ENCODE results near the gene MCM6. TPM values are rescaled to one million over a fixed set of nuclear protein-coding genes. Genes with fewer than 3 reads are reported as not detected.

Gene MCM6
- total and polyA plus RNA-seq, 2 donors from 2014 or later, result 10.1 to 11.9 TPM

GRCh38 chr2:135792401-135793150 is 83.7 kb downstream of the MCM6 start:
- Histone ChIP-seq H3K27ac (ENCODE audit: low read depth in 2 of 2, low read length in 2 of 2) (no peak overlapping the region), H3K4me3 (ENCODE audit: low read length in 3 of 3) (no peak overlapping the region), H3K9ac (ENCODE audit: low read length in 3 of 3) (no peak overlapping the region), H3K4me1 (ENCODE audit: control insufficient read depth in 2 of 3, insufficient read depth in 2 of 3, low read depth in 1 of 3, low read length in 3 of 3) (no peaks in the 10 kb centered on the region), H3K27me3 (ENCODE audit: control insufficient read depth, insufficient read depth, low read length) (no peaks in the 10 kb centered on the region), H3K36me3 (ENCODE audit: control insufficient read depth in 2 of 3, insufficient read depth in 3 of 3, low read length in 3 of 3) (no peaks in the 10 kb centered on the region), H3K9me3 (ENCODE audit: control insufficient read depth in 2 of 3, insufficient read depth in 1 of 3, low read length in 3 of 3) (no peaks in the 10 kb centered on the region)
- DNase-seq, result no peak
- TF ChIP-seq CTCF (IDR thresholded peaks at IDR 0.05; ENCODE audit: borderline replicate concordance, extremely low read depth, insufficient read depth), result no peak
- FAIRE-seq, result no peak
- intact Hi-C loops (cut with DNase I), result no loop called here

- no peaks in the 10 kb centered on the region for H3K9me3 ChIP-seq (ENCODE audit: control insufficient read depth in 2 of 3, insufficient read depth in 1 of 3, low read length in 3 of 3)
- peaks cover 0 to 4% (median 0%) of the 10 kb centered on the region in 3 donors for H3K36me3 ChIP-seq (ENCODE audit: control insufficient read depth in 2 of 3, insufficient read depth in 3 of 3, low read length in 3 of 3)
- TF ChIP-seq CTCF (IDR thresholded peaks at IDR 0.05; ENCODE audit: borderline replicate concordance, extremely low read depth, insufficient read depth), result no peak
- H3K9ac ChIP-seq (ENCODE audit: low read length in 3 of 3), result no peak overlapping the region
- FAIRE-seq, result no peak
- no peak overlapping the region for H3K4me3 ChIP-seq (ENCODE audit: low read length in 3 of 3)
- H3K27me3 ChIP-seq (ENCODE audit: control insufficient read depth, insufficient read depth, low read length), result no peaks in the 10 kb centered on the region
- no peak overlapping the region for H3K27ac ChIP-seq (ENCODE audit: low read depth in 2 of 2, low read length in 2 of 2)
- no peak for DNase-seq
- H3K4me1 ChIP-seq (ENCODE audit: control insufficient read depth in 2 of 3, insufficient read depth in 2 of 3, low read depth in 1 of 3, low read length in 3 of 3), result no peaks in the 10 kb centered on the region
- intact Hi-C loops (cut with DNase I), result no loop called here
Observed at GRCh38 chr2:135791418-135792190, 84.6 kb downstream of the MCM6 start.

GRCh38 chr2:135790423-135790822 is 85.8 kb downstream of the MCM6 start:
- Histone ChIP-seq H3K36me3 (ENCODE audit: control insufficient read depth in 2 of 3, insufficient read depth in 3 of 3, low read length in 3 of 3) (peaks cover 0 to 4% (median under 1%) of the 10 kb centered on the region in 3 donors), H3K4me3 (ENCODE audit: low read length in 3 of 3) (no peak overlapping the region), H3K27ac (ENCODE audit: low read depth in 2 of 2, low read length in 2 of 2) (no peak overlapping the region), H3K27me3 (ENCODE audit: control insufficient read depth, insufficient read depth, low read length) (no peaks in the 10 kb centered on the region), H3K4me1 (ENCODE audit: control insufficient read depth in 2 of 3, insufficient read depth in 2 of 3, low read depth in 1 of 3, low read length in 3 of 3) (no peaks in the 10 kb centered on the region), H3K9ac (ENCODE audit: low read length in 3 of 3) (no peak overlapping the region), H3K9me3 (ENCODE audit: control insufficient read depth in 2 of 3, insufficient read depth in 1 of 3, low read length in 3 of 3) (no peaks in the 10 kb centered on the region)
- intact Hi-C loops (cut with DNase I), result no loop called here
- no peak for TF ChIP-seq CTCF (IDR thresholded peaks at IDR 0.05; ENCODE audit: borderline replicate concordance, extremely low read depth, insufficient read depth)
- FAIRE-seq (no peak), DNase-seq (no peak)

Other genes starting within 250 kb of the MCM6 start
- gene UBXN4, start 134.6 kb downstream of the MCM6 start, total RNA-seq, result 96.8 TPM
- gene UBXN4, start 134.6 kb downstream of the MCM6 start, polyA plus RNA-seq (ENCODE audit: insufficient read depth, low read depth, low replicate concordance), result 33.0 TPM
- gene LCT, start 39.3 kb downstream of the MCM6 start, total RNA-seq, result not detected
- 0.19 TPM for gene LCT, start 39.3 kb downstream of the MCM6 start, polyA plus RNA-seq (ENCODE audit: insufficient read depth, low read depth, low replicate concordance)
- gene DARS1, start 109.2 kb upstream of the MCM6 start, total RNA-seq, result 77.4 TPM
- gene DARS1, start 109.2 kb upstream of the MCM6 start, polyA plus RNA-seq (ENCODE audit: insufficient read depth, low read depth, low replicate concordance), result 39.5 TPM
- 51.9 TPM for gene CXCR4, start 241.7 kb upstream of the MCM6 start, total RNA-seq
- 9.5 TPM for gene CXCR4, start 241.7 kb upstream of the MCM6 start, polyA plus RNA-seq (ENCODE audit: insufficient read depth, low read depth, low replicate concordance)